ENCODE data around the gene KIAA0319L. TPM values are rescaled to one million over a fixed set of nuclear protein-coding genes. Genes with fewer than 3 reads are reported as not detected.

The KIAA0319L gene
- total RNA-seq, 1 experiment from 2014 or later, result 40.7 TPM

GRCh38 chr1:35439626-35440025 lies 117.6 kb downstream of the KIAA0319L start:
- no peak for DNase-seq (ENCODE audit: low read depth)
- in situ Hi-C loops (cut with HindIII; ENCODE audit: low pct_unique_long_range_greater_than_20kb, low sequenced_read_pairs), result no loop called here

GRCh38 chr1:35437200-35437599 lies 120.0 kb downstream of the KIAA0319L start:
- in situ Hi-C loops (cut with HindIII; ENCODE audit: low pct_unique_long_range_greater_than_20kb, low sequenced_read_pairs), result no loop called here
- DNase-seq (ENCODE audit: low read depth), result no peak

- no peak for DNase-seq (ENCODE audit: low read depth)
- in situ Hi-C loops (cut with HindIII; ENCODE audit: low pct_unique_long_range_greater_than_20kb, low sequenced_read_pairs), result no loop called here
These were observed 121.1 kb downstream of the KIAA0319L start for GRCh38 chr1:35436078-35436477.

- DNase-seq (ENCODE audit: low read depth), result no peak
- in situ Hi-C loops (cut with HindIII; ENCODE audit: low pct_unique_long_range_greater_than_20kb, low sequenced_read_pairs), result no loop called here
These were observed 122.5 kb downstream of the KIAA0319L start for GRCh38 chr1:35434703-35435102.

- no peak for DNase-seq (ENCODE audit: low read depth)
- in situ Hi-C loops (cut with HindIII; ENCODE audit: low pct_unique_long_range_greater_than_20kb, low sequenced_read_pairs), result no loop called here
These were observed 123.5 kb downstream of the KIAA0319L start for GRCh38 chr1:35433714-35434113.

- no peak for DNase-seq (ENCODE audit: low read depth)
- in situ Hi-C loops (cut with HindIII; ENCODE audit: low pct_unique_long_range_greater_than_20kb, low sequenced_read_pairs), result no loop called here
These were observed 125.0 kb downstream of the KIAA0319L start for GRCh38 chr1:35432231-35432630.

- in situ Hi-C loops (cut with HindIII; ENCODE audit: low pct_unique_long_range_greater_than_20kb, low sequenced_read_pairs), result no loop called here
- DNase-seq (ENCODE audit: low read depth), result no peak
These were observed 126.0 kb downstream of the KIAA0319L start for GRCh38 chr1:35431173-35431599.

- in situ Hi-C loops (cut with HindIII; ENCODE audit: low pct_unique_long_range_greater_than_20kb, low sequenced_read_pairs), result no loop called here
- DNase-seq (ENCODE audit: low read depth), result no peak
These were observed 126.4 kb downstream of the KIAA0319L start for GRCh38 chr1:35430762-35431161.

- DNase-seq (ENCODE audit: low read depth), result no peak
- in situ Hi-C loops (cut with HindIII; ENCODE audit: low pct_unique_long_range_greater_than_20kb, low sequenced_read_pairs), result no loop called here
These were observed 128.8 kb downstream of the KIAA0319L start for GRCh38 chr1:35428360-35428759.

GRCh38 chr1:35426097-35426586 lies 131.1 kb downstream of the KIAA0319L start:
- in situ Hi-C loops (cut with HindIII; ENCODE audit: low pct_unique_long_range_greater_than_20kb, low sequenced_read_pairs), result no loop called here
- DNase-seq (ENCODE audit: low read depth), result no peak

- in situ Hi-C loops (cut with HindIII; ENCODE audit: low pct_unique_long_range_greater_than_20kb, low sequenced_read_pairs), result no loop called here
These were observed 148.3 kb downstream of the KIAA0319L start for GRCh38 chr1:35408925-35409324.

GRCh38 chr1:35407743-35408142 lies 149.5 kb downstream of the KIAA0319L start:
- in situ Hi-C loops (cut with HindIII; ENCODE audit: low pct_unique_long_range_greater_than_20kb, low sequenced_read_pairs), result no loop called here
- DNase-seq (ENCODE audit: low read depth), result no peak

More at GRCh38 chr1:35408925-35409324, 148.3 kb downstream of the KIAA0319L start:
- no peak for DNase-seq (ENCODE audit: low read depth)

- no peak for DNase-seq (ENCODE audit: low read depth)
- in situ Hi-C loops (cut with HindIII; ENCODE audit: low pct_unique_long_range_greater_than_20kb, low sequenced_read_pairs), result no loop called here
These were observed 151.1 kb downstream of the KIAA0319L start for GRCh38 chr1:35406103-35406502.

- in situ Hi-C loops (cut with HindIII; ENCODE audit: low pct_unique_long_range_greater_than_20kb, low sequenced_read_pairs), result no loop called here
- no peak for DNase-seq (ENCODE audit: low read depth)
These were observed 156.2 kb downstream of the KIAA0319L start for GRCh38 chr1:35401049-35401448.

- in situ Hi-C loops (cut with HindIII; ENCODE audit: low pct_unique_long_range_greater_than_20kb, low sequenced_read_pairs), result no loop called here
- DNase-seq (ENCODE audit: low read depth), result no peak
These were observed 158.5 kb downstream of the KIAA0319L start for GRCh38 chr1:35398739-35399138.

GRCh38 chr1:35394386-35394785 lies 162.8 kb downstream of the KIAA0319L start:
- in situ Hi-C loops (cut with HindIII; ENCODE audit: low pct_unique_long_range_greater_than_20kb, low sequenced_read_pairs), result no loop called here
- no peak for DNase-seq (ENCODE audit: low read depth)

GRCh38 chr1:35390600-35391494 lies 166.4 kb downstream of the KIAA0319L start:
- DNase-seq (ENCODE audit: low read depth), result no peak

GRCh38 chr1:35386959-35387358 lies 170.2 kb downstream of the KIAA0319L start:
- in situ Hi-C loops (cut with HindIII; ENCODE audit: low pct_unique_long_range_greater_than_20kb, low sequenced_read_pairs), result no loop called here
- DNase-seq (ENCODE audit: low read depth), result no peak

More at GRCh38 chr1:35390600-35391494, 166.4 kb downstream of the KIAA0319L start:
- in situ Hi-C loops (cut with HindIII; ENCODE audit: low pct_unique_long_range_greater_than_20kb, low sequenced_read_pairs), result no loop called here

GRCh38 chr1:35386290-35386689 lies 170.9 kb downstream of the KIAA0319L start:
- in situ Hi-C loops (cut with HindIII; ENCODE audit: low pct_unique_long_range_greater_than_20kb, low sequenced_read_pairs), result no loop called here
- no peak for DNase-seq (ENCODE audit: low read depth)
